ENCODE measurements around the gene UPK1A. TPM values are rescaled to one million over a fixed set of nuclear protein-coding genes. Genes with fewer than 3 reads are reported as not detected.

Gene UPK1A
- total RNA-seq, 1 donor from 2014 or later: 0.48 TPM

- intact Hi-C loops (cut with micrococcal nuclease): no loop called here
These were observed 9.3 kb downstream of the UPK1A start for GRCh38 chr19:35675589-35676140.

- intact Hi-C loops (cut with micrococcal nuclease): loop anchor here (5.0 to 10.0 kb wide), 2 partner anchors 143 to 175 kb away; partner anchors contain the start of genes APLP1 and TMEM147
These were observed 23.5 kb downstream of the UPK1A start for GRCh38 chr19:35689836-35690235.

- intact Hi-C loops (cut with micrococcal nuclease): loop anchor here (5.0 to 10.0 kb wide), 2 partner anchors 144 to 174 kb away; partner anchors contain the start of genes APLP1 and TMEM147
These were observed 24.8 kb downstream of the UPK1A start for GRCh38 chr19:35691106-35691505.

DNA sequence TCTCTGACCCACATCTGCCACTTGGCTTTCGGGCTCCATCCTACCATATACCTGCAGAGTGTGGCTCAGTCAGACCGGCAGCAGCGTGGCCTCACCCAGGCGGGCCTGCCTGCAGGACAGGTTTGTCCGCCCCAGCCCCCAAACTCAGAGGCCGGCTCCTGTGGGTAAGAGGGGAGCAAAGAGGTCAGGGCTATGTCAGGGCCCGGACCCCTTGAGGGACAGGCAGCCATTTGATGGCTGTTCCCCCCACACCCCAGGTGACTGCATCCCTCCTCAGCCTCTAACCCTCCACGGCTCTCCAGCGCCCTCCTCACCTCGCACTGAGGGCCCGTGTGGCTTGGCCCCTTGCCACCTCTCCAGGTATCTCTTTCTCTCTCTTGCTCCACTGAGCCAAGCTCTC is 25.7 kb downstream of the UPK1A start:
- intact Hi-C loops (cut with micrococcal nuclease): loop anchor here (2.0 to 10.0 kb wide), 3 partner anchors 49 to 173 kb away; partner anchors contain the start of genes APLP1 and TMEM147

DNA sequence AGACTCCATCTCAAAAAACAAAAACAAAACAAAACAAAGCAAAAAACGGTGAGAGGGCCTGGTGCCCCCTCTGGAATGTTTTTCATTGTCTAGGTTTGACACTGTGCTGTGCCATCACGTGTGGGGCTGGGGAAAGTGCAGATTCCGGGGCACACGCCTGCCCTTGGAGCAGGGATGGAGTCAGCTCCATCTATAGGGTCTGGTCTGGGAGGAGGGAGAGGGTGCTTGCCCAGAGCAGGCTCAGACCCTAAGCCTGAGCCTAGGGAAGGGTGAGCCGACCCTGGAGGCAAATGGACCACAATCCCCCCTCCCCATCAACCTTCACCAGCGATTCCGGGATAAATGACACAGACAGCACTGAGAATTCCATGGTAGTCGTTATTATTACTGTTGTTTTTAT is 27.1 kb downstream of the UPK1A start:
- intact Hi-C loops (cut with micrococcal nuclease): loop anchor here (1.0 to 10.0 kb wide), 6 partner anchors 24 to 238 kb away; partner anchors contain the start of genes APLP1 and TMEM147

DNA sequence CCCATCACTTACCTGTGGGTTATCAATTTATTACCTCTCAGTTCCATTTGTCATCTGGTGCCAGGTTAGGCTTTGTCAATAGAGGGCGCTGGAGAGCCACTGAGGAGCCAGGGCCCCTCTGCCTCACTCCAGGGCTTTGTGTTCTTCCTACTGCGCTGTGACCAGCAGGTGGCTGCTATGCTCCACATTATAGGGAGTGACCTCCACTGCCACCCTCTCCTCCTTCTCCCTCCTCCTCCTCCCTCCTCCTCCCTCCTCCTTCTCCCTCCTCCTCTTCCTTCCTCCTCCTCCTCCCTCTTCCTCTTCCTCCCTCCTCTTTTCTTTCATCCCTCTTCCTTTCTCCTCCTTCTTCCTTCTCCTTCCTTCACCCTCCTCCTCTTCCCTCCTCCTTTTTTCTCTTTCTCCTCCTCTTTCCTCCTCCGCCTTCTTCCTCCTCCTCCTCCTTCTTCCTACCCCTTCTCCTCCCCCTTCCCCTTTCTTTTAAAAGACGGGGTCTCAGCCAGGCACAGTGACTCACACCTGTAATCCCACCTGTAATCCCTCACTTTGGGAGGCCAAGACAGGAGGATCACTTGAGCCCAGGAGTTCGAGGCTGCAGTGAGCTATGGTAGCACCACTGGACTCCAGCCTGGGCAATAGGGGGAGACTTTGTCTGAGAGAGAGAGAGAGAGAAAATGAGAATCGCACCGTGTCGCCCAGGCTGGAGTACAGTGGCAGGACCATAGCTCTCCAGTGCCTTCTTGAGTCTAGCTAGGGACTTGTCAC is 27.7 kb downstream of the UPK1A start:
- intact Hi-C loops (cut with micrococcal nuclease): loop anchor here (1.0 to 10.0 kb wide), 6 partner anchors 23 to 237 kb away; partner anchors contain the start of genes APLP1 and TMEM147

- intact Hi-C loops (cut with micrococcal nuclease): loop anchor here (10.0 kb wide), 1 partner anchor 169 kb away; the partner anchor contains the start of gene APLP1
These were observed 29.6 kb downstream of the UPK1A start for GRCh38 chr19:35695895-35696422.

DNA sequence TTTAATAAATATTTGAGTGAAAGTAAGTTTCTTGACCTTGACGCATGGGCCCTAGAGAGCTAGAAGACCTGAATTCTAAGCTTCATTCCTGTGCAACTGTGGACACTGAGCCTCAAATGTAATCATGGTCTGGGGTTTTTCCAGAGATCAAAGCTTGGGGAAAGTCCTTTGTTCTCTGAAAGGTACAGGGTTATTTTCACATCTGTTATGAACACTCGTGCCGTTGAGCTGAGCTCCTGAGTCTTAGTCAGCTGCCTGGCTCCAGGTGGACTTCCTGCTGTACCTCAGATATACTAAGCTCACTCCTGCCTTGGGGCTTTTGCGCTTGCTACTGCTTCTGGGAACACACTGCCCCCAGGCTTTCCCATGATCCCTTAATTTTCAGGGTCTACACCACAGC is 30.5 kb downstream of the UPK1A start:
- intact Hi-C loops (cut with micrococcal nuclease): loop anchor here (10.0 kb wide), 1 partner anchor 168 kb away; the partner anchor contains the start of gene APLP1

- intact Hi-C loops (cut with micrococcal nuclease): loop anchor here (1.0 to 5.0 kb wide), 3 partner anchors 11 to 350 kb away; partner anchors contain the start of genes THAP8 and WDR62
These were observed 36.1 kb downstream of the UPK1A start for GRCh38 chr19:35702223-35703012.

GRCh38 chr19:35703343-35703742 is 37.0 kb downstream of the UPK1A start:
- intact Hi-C loops (cut with micrococcal nuclease): loop anchor here (5.0 kb wide), 1 partner anchor 349 kb away; the partner anchor contains the start of genes THAP8 and WDR62

DNA sequence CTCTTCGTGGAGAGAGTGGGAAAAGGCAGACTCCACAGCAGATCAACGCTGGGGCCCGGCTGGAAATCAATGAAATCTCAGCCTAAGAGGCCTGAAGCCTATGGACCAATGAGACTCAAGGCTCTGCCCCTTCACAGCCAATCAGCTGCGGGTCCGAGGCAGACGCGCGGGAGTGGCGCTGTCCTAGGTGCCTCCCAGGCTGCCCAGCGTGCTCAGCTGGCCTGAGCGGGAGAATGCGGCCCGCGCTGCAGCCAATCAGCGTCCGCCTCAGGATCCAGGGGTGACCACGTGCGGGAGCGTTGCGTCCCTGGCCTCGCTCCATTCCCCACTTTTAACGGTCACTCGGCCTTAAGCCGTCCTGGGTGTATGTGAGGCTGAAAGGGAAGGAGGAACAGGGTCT is 37.9 kb downstream of the UPK1A start, which contains the start of gene ZBTB32:
Gene ZBTB32 (plus strand): TSS at position 341 of the 400 bp plus-strand sequence. CDS start 10,069 bp downstream, outside the sequence.
- intact Hi-C loops (cut with micrococcal nuclease): loop anchor here (5.0 kb wide), 1 partner anchor 348 kb away; the partner anchor contains the start of genes THAP8 and WDR62

DNA sequence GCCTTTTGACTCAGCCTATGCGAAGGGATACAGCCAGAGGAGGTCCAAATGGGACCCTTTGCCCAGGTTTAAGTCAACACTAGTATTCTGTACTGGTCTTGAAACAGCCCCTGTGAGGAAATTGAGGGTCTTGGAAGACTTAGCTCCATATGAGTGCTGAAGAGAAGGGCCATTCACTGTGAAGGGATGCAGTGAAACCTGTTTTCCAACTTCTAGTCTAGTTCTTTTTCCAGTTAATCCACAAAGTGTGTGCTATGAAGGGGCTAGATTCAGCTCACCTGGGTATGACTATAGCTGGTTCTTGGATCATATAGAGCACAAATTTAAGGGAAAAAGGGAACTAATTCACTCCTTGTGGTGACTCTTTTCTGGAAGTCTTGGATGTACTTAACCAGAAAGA is 42.1 kb downstream of the UPK1A start:
- intact Hi-C loops (cut with micrococcal nuclease): no loop called here

DNA sequence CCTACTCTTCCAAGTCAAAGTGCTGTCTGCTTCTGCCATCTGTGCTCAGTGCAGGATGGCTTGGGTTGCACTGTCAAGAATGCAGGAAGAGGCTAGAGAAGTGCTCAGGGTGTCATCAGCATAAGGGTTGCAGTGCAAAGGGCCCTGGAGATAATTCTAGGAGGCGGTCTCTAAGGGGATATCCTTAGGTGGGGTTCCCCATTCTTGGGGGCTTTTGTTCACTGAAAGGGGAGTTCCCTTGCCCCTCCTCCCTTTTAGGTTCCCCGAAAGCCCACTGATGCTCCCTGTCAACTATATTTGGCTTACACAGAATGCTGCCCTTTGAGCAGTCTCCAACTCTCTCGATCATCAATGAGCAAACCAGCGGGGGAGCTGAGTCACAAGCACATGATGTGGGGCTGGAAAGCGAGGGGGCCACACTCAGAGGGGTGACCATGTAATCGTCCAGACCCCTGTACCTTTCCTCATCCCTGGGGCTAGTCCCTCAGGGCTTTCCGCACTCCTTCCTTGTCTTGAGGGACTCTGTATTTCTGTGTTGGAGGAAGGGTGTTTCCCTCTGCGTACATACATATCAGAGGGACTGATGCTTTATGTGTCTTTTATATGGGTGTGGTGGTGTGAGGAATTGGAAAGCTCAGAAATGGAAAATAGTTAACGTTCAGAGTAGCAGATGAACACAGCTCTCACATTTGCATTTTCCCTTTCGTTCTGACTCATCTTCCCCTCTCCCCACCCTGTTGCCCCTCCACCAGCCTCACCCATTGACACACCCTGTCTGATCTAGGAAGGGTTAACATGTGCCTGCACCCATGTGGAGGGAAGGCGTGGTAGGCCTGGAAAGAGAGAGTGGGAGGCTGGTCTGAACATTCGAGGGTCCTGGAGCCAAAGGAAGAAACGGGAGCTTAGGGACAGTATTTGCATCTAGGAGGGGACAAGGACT is 44.7 kb downstream of the UPK1A start:
- intact Hi-C loops (cut with micrococcal nuclease): loop anchor here (5.0 to 10.0 kb wide), 2 partner anchors 191 to 404 kb away; partner anchors contain the start of genes HCST, NFKBID, OVOL3 and POLR2I

GRCh38 chr19:35712567-35713505 is 46.5 kb downstream of the UPK1A start:
- intact Hi-C loops (cut with micrococcal nuclease): loop anchor here (1.0 to 10.0 kb wide), 5 partner anchors 11 to 402 kb away; partner anchors contain the start of genes HCST, NFKBID, OVOL3 and POLR2I

GRCh38 chr19:35713506-35713850 is 47.2 kb downstream of the UPK1A start:
- intact Hi-C loops (cut with micrococcal nuclease): loop anchor here (1.0 to 10.0 kb wide), 5 partner anchors 11 to 401 kb away; partner anchors contain the start of genes HCST, NFKBID, OVOL3 and POLR2I

- intact Hi-C loops (cut with micrococcal nuclease): loop anchor here (1.0 to 10.0 kb wide), 5 partner anchors 12 to 401 kb away; partner anchors contain the start of genes HCST, NFKBID, OVOL3 and POLR2I
These were observed 47.7 kb downstream of the UPK1A start for GRCh38 chr19:35713904-35714495.

GRCh38 chr19:35714601-35715354 is 48.5 kb downstream of the UPK1A start:
- intact Hi-C loops (cut with micrococcal nuclease): loop anchor here (5.0 to 10.0 kb wide), 3 partner anchors 167 to 400 kb away; partner anchors contain the start of genes HCST, NFKBID, OVOL3 and POLR2I

Data from T-helper 2 cell treated with Interferon-gamma antibody and Interleukin-4, amounts not matched to agents 100 ng/mL and 5 ng/mL, for 36 hours (primary cell).